HG03108 (cell line): ENCODE measurements around the gene PKIB.

Source experiments
- ATAC-seq: cut with Tn5 transposase; IDR thresholded peaks from one replicate; pipeline ENCODE4 v1.9.1; 2021; ENCODE audit warnings: moderate library complexity; ENCODE audit not compliant: unreplicated experiment

Gene PKIB

DNA sequence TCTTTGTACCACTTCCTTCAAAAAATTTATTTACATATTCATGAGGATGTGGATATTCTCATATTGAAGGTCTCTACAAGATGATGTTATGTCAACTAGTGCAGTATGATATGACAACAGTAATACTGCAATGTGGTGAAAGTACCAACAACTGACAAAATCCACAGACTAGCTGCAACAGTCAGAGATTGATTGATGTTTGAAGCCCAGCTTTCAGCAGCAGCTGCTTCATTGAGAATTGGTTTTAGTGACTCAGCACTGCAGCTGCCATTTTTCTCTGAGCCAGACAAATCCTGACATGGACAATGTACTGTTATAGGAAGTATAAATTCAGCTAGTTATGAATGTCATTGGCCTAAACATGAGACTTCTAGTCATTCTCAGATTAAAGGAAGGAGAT is 53.8 kb downstream of the PKIB start:
- ATAC-seq = no peak

DNA sequence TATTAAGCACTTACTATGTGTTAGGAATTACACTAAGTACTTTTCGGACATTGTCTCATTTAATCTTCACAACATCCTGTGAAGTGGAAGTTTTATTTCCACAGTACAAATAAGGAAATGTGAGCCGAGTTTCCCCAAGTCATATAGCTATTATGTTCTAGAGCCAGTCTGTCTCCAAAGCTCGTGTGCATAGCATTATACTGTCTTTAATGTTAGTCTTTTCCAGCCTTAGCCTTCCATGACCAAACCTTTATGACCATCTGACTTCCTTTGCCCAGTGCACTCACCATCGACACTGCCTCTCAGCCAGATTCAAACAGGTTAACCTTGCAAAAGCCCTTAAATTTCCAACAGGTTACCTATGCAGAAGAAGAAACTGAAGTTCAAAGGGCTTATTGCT is 55.7 kb downstream of the PKIB start:
- ATAC-seq = no peak

DNA sequence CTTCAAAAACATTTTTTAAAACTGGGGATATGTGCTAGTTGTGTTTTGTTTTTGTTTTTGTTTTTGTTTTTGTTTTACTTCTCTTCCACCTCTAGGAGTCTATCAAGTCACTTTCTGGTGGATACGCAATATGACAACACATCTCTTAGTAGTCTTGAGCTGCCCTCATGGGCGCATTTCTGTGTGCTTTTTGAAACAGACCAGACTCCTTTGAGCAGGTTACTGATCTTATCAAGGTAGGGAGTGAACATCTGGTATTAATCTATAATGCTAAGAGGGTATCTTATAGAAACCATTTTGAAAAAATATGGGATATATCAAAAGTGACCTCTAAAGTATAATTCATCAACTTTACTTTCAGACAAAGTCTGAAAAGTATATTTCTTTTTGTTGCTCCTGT is 56.2 kb downstream of the PKIB start:
- ATAC-seq = no peak

DNA sequence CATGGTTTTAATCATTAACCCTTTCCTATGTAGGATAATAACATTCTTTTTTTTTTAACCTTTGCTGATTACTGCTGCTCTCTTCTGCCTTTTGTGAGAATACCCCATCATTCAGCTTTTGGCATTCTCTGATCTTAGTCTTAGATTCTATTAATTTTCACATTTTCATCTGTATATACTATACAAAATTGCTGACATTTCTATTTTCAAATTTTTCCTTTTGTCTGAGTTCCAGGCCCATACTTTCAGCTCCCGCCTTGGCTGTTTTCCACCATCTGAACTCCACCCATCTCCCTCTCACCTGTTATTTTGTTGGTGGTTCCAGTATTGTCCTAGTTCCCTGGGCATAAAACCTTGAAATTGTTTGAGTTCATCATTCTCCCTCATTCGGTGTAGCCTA is 59.2 kb downstream of the PKIB start:
- no peak for ATAC-seq

DNA sequence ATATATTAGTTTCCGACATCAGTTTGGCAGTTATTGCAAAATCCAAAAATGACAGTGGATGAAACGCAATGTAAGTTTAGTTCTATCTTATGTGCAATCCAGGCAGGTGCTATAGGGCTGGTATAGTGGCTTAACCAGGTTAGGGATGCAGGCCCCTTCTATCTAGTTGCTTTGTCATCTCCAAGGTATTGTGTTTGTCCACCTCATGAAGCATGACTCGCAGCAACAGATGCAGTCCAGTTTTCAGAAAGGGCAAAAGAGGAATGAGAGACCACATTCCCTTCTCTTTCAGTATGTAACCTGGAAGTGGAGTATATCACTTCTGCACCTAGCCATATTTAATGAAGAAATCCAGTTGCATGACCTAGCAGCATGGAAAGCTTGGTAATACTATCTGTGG is 59.7 kb downstream of the PKIB start:
- ATAC-seq = no peak

DNA sequence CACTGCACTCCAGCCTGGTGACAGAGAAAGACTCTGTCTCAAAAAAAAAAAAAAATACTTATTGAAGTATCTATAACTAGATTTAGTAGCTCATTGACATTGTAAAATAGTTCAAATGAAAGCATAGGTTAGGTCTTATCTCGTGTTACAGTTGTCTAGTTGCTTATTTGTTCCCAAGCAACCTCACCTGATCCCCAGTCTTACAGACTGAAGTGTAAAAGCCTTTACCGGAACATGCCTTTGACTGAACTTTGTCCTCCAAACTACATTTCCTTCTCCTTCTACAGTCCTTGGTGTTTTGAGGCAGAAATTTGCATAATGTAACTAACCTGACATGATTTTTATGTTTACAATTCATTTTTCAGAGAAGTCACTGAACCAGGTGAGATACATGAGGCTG is 61.0 kb downstream of the PKIB start:
- no peak for ATAC-seq

DNA sequence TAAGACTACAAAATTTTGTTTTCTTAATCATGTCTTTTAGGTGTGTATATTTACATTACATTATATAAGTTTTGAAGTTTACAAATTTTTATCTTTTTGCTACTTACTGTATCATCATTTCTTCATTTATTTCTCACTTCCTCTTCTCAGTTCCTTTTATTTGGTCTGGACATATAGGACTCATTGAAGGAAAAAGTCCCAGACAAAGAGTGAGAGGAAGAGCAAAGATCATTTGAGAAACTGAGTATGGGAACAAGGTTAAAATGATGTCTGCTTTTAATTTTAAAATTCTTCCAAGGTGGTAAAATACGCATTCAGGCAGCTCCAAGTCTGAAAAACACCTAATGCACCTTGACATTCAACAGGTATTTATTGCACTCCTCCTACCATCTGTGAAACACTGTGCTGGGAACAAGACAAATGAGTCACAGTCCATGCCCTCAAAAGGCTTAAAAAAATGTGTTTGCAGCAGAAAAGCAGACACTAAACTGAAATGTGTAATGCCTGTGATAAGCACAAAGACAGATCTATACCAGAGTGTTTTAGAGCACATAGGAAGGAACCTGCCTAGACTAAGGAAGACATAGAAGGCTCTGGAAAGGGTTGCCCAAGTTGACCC is 63.2 kb downstream of the PKIB start:
- no peak for ATAC-seq

DNA sequence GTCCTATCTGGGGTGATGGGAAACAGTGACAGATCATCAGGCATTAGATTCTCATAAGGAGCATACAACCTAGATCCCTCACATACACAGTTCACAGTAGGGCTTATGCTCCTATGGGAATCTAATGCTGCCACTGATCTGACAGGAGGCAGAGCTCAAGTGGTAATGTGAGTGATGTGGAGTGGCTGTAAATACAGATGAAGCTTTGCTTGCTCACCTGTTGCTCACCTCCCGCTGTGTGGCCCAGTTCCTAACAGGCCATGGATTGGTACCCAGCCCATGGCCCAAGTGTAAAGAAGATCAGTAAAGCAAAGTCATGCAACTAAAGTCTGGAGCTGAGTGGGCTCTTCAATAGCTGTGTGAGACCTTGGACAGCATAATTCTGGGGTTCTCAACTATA is 65.9 kb downstream of the PKIB start:
- no peak for ATAC-seq

DNA sequence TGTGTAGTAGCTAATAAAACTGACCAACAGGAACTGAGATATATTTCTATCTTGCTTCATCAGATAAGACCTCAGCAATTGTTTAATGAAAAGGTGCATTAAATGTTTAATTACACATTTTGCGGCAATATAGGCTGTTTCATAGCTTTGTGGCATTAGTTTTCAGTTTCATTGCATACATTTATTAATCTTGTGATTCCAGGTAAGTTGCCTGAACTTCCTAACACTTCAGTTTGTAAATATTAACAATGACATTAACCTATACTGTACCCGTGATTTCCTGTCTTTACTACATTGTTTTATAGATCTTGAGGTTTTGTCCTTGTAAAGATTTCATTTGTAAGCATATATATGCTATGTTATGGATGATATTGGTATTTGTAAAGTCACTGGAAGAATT is 66.5 kb downstream of the PKIB start:
- no peak for ATAC-seq

DNA sequence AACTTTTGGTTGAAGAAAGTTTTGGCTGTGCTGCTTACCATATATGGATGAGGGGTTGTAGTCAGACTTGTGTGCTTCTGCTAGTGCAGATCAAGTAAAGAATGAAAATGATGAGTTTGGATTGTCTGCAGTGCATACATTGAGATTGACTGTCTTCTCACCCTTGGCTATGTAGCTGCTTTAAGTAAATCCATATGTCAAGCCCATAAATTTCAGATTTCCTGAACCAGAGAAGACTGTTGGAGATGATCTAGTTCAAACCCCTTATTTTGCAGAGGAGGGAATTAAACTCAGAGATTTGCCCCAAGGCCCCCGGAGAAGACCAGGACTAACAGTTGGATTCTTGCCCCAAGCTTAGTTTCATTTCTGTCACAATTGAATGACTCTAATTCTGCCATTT is 67.2 kb downstream of the PKIB start:
- no peak for ATAC-seq

DNA sequence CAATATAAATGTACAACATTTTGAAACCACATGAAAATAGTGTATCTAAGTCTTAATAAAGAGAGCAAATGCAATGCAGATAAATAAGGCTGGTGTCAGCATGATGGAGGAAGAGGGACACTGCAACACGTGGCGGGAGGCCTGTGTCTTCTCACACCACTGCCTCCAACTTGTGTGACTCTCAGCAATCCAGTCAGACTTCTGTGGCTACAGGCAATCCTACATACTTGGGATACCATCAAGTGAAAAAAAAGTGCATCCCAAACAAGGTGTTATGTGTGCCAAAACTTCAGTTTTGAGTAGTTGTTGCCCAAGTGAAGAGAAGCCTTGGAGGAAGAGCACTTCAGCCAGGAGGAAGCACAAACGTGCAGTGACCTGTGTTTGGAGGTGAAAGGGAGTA is 68.6 kb downstream of the PKIB start:
- ATAC-seq = no peak

DNA sequence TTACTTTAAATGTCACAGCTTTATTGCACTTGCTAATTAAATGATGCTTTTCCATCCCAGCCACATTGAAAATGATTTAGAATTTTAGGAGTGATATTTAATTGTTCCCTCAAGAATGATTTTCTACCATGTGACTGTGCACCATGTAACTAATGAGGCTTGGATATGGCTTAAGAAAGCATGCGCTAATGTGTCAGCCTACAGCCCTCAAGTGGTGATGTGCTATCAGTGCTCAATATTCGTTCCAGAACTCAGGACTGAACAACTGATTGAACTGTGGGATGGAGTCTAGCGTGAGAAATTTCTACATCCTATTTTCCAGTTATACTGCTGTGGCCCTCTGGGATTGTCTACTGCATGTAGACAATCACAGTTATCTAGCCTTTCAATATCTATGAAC is 71.5 kb downstream of the PKIB start:
- no peak for ATAC-seq

DNA sequence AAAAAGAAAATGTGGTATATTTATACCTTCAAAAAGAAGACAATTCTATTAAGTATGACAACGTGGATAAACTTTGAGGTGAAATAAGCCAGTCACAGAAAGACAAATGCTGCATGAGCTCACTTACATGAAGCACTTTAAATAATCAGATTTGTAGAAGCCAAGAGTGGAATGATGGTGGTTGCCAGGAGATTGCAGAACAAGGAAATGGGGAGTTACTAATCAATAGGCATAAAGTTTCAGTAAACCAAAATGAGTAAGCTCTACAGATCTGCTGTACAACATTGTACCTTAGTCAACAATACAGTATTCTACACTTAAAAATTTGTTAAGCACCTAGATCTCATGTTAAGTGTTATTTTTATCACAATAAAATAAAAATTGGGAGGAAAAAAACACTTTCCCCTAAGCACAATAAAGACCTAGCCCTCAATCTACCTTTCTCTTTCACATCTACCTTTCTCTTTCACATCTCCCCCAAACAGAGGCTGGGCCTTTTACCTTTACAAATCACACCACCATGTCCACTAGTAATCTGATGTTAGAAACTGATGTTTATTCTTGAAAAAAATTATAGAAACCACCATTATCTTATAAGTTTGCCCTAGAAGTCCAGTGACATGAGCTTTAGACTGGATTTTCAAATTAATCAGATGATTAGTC is 73.9 kb downstream of the PKIB start:
- ATAC-seq = no peak

DNA sequence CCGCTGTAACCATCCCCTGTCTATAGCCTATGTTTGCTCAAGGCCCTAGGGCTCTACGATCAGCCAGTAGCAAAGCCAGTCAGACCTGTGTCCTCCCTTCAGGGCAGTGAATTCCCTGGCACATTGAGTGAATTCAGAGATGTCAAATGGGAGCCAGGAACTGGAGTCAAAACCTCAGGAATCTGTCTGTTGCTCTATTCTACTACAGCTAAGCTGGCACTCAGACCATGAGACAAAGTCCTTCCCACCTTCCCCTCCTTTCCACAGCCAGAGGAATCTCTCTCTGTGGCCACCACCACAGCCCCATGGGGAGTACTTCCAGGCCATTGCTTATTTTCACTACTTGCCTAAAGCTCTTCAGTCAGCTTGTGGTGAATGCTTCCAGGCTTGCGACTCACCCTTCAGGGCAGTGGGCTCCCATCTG is 82.0 kb downstream of the PKIB start:
- no peak for ATAC-seq

DNA sequence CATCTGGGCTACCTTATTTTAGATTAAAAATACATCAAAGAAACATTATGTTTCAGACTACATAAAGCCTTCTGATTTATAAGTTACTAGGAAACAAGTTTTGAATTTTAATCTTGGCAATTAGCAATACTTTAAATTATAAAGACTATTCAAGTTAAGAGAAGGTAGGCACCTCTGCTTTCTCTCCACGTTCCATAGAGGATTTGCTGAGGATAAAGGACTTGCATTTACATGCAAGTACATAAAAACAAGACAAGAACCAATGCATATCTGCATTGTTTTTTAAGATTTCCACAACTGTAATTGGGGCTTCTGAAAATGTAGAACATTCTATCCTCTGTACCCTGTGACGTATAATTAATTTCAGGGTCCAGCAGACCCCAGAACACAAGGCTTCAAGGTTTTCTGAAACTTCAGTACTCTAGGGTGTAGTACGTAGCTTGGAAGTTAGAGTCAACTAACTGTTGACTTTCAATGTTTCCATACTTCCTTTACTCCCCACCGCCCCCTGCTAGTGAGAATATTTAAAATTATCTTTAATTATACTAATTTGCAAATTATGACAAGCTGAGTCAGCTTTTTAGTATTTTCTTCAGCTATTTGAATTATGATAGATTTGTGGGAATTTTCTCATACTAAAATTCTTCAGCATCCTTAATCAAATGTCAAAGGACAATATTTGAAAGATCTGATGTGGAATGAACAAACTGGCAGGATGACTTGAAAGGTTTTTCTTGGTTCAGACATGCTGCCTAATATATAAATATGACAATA is 82.8 kb downstream of the PKIB start:
- no peak for ATAC-seq

DNA sequence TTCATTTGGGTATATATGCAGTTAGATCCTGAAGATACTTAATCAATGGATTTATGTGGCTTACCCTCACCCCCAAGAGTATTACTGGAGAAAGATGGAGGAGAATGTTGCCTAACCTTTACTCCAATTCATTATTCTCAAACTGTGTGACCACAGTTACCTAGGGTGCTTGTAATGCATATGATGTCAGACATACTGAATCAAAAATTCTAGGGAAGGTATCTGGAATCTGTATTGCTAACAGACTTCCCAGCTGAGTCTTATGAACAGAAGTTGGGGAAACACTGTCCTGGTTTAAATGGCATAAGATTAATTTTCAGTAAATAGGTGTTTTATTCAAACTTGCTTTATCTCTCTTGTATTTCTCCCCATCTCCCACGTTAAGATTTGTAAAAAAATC is 83.9 kb downstream of the PKIB start:
- no peak for ATAC-seq

DNA sequence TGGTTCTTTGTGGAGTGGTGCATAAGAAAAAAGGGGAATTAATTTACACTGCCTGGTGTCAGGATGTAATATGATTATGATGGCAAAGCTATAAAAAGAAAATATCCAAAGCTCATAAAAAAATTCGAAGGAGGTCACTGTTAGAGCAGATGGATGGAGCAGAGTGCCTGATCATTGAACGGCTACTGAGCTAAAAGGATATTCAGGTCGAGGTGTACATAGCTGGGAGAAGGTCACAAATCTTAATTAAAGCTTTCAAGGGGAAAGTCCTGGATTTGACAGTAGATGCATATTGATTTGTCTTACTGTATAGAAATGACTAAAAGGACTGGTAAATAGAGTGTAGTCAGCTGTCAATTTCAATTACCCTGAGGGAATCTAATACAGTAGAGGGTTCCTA is 84.4 kb downstream of the PKIB start:
- ATAC-seq = no peak

DNA sequence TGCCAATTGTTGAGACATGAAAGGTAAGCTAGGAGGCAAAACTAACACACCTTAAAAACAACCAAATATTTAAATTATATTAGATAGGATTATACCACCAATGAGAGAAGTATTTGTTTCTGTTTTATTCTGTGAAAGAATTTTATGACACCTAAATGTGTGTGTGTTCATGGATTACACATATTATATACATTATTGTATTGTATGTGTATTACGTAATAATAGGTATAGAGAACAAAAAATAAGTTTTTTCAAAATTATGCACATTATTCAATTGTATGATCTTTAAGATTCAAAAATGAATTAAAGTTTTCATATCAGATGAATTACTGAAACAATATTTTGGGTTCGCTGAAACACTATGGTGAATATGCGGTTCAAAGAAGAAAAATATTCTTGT is 85.0 kb downstream of the PKIB start:
- no peak for ATAC-seq

DNA sequence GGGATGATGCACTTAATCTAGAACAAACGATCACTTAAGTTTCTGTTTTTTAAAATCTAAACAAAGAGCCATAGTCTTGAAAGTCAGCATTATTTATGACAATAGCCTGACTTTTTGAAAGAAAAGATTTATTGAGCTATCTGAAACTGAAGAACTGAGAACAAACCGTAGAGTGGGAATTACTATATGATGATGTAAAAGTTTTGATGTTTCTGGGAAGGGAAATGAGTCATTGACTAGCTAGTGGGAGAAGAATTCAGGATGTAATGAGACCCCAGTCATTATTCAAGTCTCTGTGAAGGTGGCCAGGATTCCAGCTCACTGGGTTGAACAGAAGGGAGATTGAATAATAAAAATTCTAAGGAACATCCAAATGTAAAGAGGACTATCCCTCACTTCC is 85.9 kb downstream of the PKIB start:
- no peak for ATAC-seq

DNA sequence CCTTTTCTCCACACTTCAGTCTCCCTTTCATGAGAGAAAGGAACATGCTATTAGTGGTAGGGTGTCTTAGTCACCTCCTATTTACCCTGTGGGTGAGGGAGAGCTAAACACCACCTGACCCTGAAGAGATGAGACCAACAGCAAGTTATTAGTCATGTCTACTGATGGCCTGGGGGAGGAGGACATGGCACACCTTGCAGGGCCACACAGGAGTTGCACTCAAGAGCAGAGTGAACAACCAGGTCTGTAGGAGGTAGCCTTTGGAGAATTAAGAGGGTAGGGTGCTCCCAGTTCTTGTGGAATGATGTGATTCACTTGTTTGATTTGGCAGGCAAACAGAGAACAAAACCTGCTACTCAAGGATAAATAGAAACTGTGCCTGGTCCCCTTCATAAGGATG is 86.6 kb downstream of the PKIB start:
- no peak for ATAC-seq

DNA sequence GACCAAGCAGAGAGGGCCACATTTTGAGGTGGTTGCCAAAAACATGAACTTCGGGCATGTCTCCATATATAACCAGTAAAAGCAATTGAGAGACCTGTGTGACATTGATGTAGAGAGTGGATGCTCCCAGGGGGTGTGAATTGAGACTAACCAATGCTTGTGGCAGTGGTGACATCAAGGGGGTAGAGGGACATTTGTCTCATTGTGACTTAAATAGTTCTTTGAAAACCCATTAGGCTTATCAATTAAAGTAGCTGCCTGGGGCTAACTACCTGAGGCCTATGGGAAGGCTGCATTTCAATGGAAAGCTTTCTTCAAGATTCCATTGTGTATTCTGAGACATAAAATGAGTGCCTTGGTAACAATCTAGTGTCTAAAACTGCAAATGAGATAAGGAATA is 87.3 kb downstream of the PKIB start:
- ATAC-seq = no peak

DNA sequence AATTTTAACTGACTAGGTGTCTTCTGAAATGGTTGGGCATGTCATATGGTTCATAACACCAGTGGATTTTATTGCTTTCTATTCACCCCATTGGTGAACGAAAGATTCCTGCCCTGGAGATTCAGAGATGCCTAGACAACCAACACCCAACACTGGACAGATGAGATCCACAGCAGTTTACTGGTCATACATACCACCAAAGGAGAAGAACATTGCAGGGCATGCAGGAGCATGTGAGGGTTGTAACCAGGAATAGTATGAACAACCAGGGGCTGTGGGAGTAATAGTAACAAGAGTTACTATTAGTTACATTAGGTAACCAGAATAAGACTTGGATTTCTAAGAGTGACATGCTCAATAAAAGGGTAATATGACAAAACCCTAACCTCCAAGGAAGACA is 91.5 kb downstream of the PKIB start:
- ATAC-seq = no peak
